Activated naive CD8-positive, alpha-beta T cell (primary cell): ENCODE data around the gene CTXND1.

Experiments
- H3K27ac Mint-ChIP-seq: one replicate; pipeline ENCODE4 v1.8.0; 2021; ENCODE audit warnings: mixed read lengths
- H3K27me3 Mint-ChIP-seq: one replicate; pipeline ENCODE4 v1.8.0; 2021; ENCODE audit warnings: mixed read lengths
- H3K36me3 Mint-ChIP-seq: one replicate; pipeline ENCODE4 v1.8.0; 2021; ENCODE audit warnings: mixed read lengths
- H3K4me1 Mint-ChIP-seq: one replicate; pipeline ENCODE4 v1.8.0; 2021; ENCODE audit warnings: low read depth, mixed read lengths
- H3K4me3 Mint-ChIP-seq: one replicate; pipeline ENCODE4 v1.8.0; 2021; ENCODE audit warnings: mild to moderate bottlenecking, mixed read lengths
- H3K9me3 Mint-ChIP-seq: one replicate; pipeline ENCODE4 v1.8.0; 2021; ENCODE audit warnings: low read depth, mixed read lengths

Gene CTXND1

DNA sequence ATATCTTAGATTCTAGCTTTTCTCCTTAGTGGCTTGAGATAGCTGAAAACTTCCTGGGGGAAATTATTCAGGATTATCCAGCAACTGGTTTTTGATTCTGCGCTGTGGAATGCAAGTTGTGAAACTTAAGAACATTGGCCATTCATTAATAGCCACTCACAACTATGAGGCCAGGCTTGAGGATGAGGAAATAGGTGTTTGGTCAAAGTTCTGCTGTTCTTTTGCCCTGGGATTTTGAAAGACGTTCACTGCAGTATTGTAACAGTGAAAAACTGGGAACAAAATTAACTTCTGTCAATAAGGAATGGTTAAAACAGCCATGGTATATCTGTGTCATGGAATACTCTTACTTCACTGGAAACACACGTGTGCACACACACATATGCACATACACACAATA is 44.1 kb downstream of the CTXND1 start:
- no peak overlapping the region for H3K27ac Mint-ChIP-seq
- H3K4me1 Mint-ChIP-seq: no peaks in the 10 kb centered on the region
- no peaks in the 10 kb centered on the region for H3K9me3 Mint-ChIP-seq
- no peak overlapping the region for H3K4me3 Mint-ChIP-seq
- peaks cover 15% of the 10 kb centered on the region for H3K27me3 Mint-ChIP-seq
- H3K36me3 Mint-ChIP-seq: no peaks in the 10 kb centered on the region

GRCh38 chr15:80204231-80204630 is 47.8 kb downstream of the CTXND1 start:
- H3K9me3 Mint-ChIP-seq: no peaks in the 10 kb centered on the region
- H3K4me3 Mint-ChIP-seq: no peak overlapping the region
- peaks cover 17% of the 10 kb centered on the region for H3K27me3 Mint-ChIP-seq
- H3K4me1 Mint-ChIP-seq: no peaks in the 10 kb centered on the region
- H3K27ac Mint-ChIP-seq: no peak overlapping the region
- H3K36me3 Mint-ChIP-seq: no peaks in the 10 kb centered on the region

DNA sequence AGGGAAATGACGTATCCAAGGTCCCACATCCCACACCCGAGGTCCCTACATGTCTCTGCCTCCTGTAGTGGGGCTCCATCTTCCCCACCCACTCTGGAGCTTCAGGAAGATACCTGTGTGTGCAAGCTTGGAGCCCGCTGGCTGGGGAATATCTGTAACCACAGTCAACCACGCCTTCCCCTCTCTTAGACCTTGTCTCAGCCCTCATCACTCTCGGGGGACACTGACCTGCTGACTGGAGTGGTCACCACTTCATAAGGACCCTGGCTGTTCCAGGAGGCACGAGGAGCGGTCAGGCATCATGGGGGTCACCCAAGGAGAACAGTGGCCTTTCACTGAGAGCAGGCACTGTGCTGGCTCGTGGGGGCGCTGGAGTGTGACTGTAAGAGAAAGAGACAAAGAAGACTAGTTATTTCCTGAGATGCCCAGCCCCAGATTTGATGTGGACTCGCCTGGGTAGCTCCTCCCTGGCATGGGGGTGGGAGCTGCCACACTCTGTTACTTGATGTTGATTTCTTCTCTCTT is 48.6 kb downstream of the CTXND1 start:
- no peak overlapping the region for H3K27ac Mint-ChIP-seq
- no peaks in the 10 kb centered on the region for H3K9me3 Mint-ChIP-seq
- no peaks in the 10 kb centered on the region for H3K36me3 Mint-ChIP-seq
- no peak overlapping the region for H3K4me3 Mint-ChIP-seq
- H3K27me3 Mint-ChIP-seq: peaks cover 17% of the 10 kb centered on the region
- no peaks in the 10 kb centered on the region for H3K4me1 Mint-ChIP-seq

DNA sequence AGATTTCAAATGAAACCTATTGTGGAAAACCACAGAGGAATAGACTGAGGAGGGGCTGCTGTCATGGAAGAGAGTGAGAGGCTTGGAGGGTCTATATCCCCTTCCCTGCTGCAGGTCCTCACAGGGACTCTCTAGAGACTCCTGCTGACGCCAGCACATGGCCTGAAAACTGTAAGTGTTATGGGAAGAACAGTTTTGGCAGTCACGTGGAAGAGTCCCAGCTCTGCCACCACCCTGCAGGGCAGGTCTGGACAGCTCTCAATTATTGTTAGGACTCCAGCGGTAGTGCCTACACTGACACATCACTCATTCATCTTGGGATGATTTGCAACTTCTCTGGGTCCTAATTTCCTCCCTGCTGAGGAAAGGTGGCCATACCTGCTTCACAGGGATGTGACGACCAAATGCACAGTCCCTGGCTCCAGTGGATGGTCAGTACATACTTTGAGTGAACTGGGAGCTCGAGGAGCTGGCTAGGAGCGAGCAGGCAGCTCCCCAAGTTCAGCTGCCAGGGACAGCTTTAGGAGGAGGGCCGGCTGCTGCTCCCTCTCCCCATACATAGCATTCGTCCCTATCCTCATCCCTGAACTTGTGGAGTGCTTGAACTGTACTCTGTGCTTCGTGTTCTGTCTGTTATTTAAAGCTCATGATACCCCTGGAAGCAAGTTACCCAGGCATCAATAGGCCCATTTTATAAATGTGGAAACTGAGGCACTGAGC is 49.2 kb downstream of the CTXND1 start:
- Mint-ChIP-seq H3K4me1 (no peaks in the 10 kb centered on the region), H3K27ac (no peak overlapping the region), H3K9me3 (no peaks in the 10 kb centered on the region)

GRCh38 chr15:80202016-80202315 is 50.0 kb downstream of the CTXND1 start:
- Mint-ChIP-seq H3K9me3 (no peaks in the 10 kb centered on the region), H3K27ac (no peak overlapping the region), H3K36me3 (no peaks in the 10 kb centered on the region), H3K27me3 (peaks cover 10% of the 10 kb centered on the region), H3K4me3 (no peak overlapping the region), H3K4me1 (no peaks in the 10 kb centered on the region)

More for the DNA sequence above, 49.2 kb downstream of the CTXND1 start:
- Mint-ChIP-seq H3K4me3 (no peak overlapping the region), H3K36me3 (no peaks in the 10 kb centered on the region), H3K27me3 (peaks cover 14% of the 10 kb centered on the region)

DNA sequence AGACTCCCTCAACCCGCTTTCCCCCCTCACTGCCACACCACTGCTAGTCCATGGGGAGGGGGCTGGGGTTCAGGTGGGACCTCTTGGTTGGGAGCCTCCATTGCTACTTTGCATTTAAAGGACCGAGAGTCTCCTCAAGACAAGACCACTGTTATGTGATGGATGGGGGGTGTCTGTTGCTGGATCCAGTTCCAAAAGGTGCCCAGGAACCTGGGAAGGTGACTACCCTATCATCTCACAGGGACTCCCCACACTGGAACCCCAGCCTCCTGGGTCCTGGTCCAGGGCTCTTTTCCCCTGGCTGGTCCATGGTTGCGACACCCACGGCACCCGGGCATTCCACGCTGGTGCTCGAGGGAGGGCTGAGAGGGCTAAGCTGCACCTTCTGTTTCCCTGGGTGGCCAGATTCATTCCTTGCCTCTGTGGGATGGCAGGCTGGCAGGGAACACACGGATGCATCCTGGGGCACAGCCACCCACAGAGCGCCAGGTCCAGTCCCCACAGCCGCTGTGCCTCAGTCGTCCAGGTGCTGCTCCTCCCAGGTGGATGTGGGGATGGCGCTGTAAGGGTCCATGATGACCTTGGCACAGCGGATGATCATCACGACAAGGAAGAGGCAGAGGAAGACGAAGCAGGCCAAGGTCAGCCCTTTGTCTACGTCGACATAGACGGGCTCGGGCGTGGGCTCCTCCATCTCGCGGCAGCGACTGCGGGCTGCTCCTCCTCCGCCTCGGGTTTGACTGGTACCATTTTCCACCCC is 50.6 kb downstream of the CTXND1 start:
- H3K4me3 Mint-ChIP-seq: no peak overlapping the region
- no peaks in the 10 kb centered on the region for H3K9me3 Mint-ChIP-seq
- H3K27me3 Mint-ChIP-seq: peaks cover 10% of the 10 kb centered on the region
- no peaks in the 10 kb centered on the region for H3K36me3 Mint-ChIP-seq
- H3K27ac Mint-ChIP-seq: no peak overlapping the region
- H3K4me1 Mint-ChIP-seq: no peaks in the 10 kb centered on the region

- Mint-ChIP-seq H3K27ac (no peak overlapping the region), H3K4me1 (no peaks in the 10 kb centered on the region), H3K9me3 (no peaks in the 10 kb centered on the region), H3K4me3 (no peak overlapping the region), H3K27me3 (peaks cover 9% of the 10 kb centered on the region), H3K36me3 (no peaks in the 10 kb centered on the region)
These were observed 52.1 kb downstream of the CTXND1 start for GRCh38 chr15:80199869-80200268.

DNA sequence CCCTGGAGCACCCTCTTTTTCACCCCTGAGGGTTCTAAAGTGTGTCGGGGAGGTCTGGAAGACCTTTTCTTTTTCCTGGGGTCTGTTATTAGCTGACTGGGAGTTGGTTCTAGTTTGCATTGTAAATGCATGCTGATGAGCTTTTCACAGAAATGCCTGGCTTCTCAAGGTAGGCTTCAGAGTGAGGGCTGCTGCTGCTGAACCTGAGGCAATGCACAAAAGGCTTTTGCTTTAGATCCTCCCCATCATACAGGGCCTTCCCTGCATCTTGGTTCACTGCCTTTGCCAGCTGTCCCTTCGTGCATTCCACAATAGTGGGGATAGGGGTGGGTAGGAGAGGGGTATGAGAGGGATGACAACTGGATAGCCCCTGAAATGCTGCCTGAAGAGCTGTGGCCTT is 52.6 kb downstream of the CTXND1 start:
- peaks cover 9% of the 10 kb centered on the region for H3K27me3 Mint-ChIP-seq
- H3K4me3 Mint-ChIP-seq: no peak overlapping the region
- H3K36me3 Mint-ChIP-seq: no peaks in the 10 kb centered on the region
- H3K9me3 Mint-ChIP-seq: no peaks in the 10 kb centered on the region
- H3K4me1 Mint-ChIP-seq: no peaks in the 10 kb centered on the region
- H3K27ac Mint-ChIP-seq: no peak overlapping the region

DNA sequence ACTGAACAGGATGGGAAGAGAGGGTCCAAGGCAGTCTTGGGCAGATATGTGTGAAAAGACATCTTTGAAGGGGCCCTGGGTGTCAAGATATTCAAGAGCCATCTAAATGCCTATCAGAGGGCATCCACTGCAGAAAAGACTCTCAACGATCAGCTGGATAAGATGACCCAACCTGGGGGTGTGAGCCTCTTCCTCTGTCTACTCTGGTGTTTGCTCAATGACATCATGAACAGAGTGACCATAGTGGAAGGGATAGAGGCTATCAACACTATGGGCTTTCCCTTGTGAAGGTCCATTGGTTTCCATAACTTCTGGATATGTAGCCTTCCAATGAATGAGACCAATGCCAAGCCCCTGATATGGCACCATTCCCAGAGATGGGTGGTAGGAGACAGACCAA is 57.1 kb downstream of the CTXND1 start:
- H3K36me3 Mint-ChIP-seq: no peaks in the 10 kb centered on the region
- no peak overlapping the region for H3K4me3 Mint-ChIP-seq
- H3K27ac Mint-ChIP-seq: no peak overlapping the region
- no peaks in the 10 kb centered on the region for H3K4me1 Mint-ChIP-seq
- no peaks in the 10 kb centered on the region for H3K9me3 Mint-ChIP-seq
- H3K27me3 Mint-ChIP-seq: peaks cover 2% of the 10 kb centered on the region

DNA sequence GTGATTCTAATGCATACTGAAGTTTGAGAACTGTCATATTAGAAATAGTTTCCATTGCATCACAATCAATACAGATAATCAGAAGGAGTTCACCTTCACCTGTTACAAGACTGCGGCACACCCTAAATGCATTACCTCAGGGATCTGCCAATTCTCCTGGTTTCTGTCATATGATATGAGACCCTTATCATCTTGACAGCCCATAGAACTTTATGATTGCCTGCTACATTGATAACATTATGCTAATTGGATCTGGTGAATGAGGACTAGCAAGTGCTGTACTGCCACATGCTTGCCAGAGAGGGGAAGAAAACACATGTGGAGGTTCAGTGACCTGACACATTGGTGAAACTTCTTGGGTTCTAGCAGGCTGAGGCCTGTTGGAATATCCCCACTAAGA is 57.8 kb downstream of the CTXND1 start:
- peaks cover 2% of the 10 kb centered on the region for H3K27me3 Mint-ChIP-seq
- H3K36me3 Mint-ChIP-seq: no peaks in the 10 kb centered on the region
- H3K27ac Mint-ChIP-seq: no peak overlapping the region
- H3K9me3 Mint-ChIP-seq: no peaks in the 10 kb centered on the region
- no peak overlapping the region for H3K4me3 Mint-ChIP-seq
- no peaks in the 10 kb centered on the region for H3K4me1 Mint-ChIP-seq

DNA sequence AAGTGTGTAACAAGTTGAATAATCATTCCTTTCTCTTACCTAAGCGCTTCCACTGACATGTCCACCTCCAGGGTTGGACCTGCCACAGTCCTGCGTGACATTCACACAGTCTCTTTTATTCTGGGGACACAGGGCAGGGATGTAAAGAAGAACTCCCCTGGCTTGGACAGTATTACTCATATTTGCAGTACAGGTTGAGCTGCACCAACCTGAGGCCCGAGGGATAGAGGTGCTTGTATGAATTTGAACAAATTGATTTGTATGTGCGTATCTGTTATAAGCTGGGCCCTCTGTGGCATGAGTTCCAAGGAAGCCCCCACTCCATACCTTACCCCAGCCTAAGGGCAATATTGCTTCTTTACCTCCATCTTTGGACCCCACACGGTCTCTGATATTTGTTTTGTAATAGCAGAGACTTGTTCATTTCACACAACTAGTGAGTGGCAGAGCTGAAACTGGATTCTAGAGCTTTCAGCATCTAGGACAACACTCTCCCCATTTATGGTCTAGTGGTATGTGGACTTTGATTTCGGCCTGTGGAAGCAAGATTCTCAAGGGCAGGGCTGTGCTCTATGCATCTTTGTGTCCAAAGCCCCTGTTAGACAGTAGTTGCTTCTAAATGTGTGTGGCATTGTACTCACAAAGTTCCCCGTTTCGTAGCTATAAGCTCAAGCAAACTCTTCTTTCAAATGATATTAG is 60.0 kb downstream of the CTXND1 start:
- Mint-ChIP-seq H3K4me1 (no peaks in the 10 kb centered on the region), H3K9me3 (no peaks in the 10 kb centered on the region)

DNA sequence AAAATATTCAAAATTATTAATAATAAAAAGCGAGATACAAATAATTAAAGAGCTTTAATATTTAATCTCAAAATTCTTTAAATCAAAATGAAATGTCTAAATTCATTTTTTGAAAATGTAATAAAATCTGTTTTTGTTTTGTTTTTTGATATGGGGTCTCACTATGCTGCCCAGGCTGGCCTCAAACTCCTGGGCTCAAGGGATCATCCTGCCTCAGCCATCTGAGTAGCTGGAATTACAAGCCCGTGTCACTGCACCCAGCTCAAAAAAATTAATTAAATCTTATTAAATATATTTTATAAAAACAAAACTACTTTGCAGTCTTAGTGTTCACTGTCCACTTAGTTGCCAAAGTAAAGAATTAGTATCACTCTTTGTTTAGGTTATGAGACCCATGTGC is 60.8 kb downstream of the CTXND1 start:
- Mint-ChIP-seq H3K9me3 (no peaks in the 10 kb centered on the region), H3K4me3 (no peak overlapping the region), H3K36me3 (peaks cover 9% of the 10 kb centered on the region), H3K27me3 (no peaks in the 10 kb centered on the region), H3K27ac (no peak overlapping the region), H3K4me1 (no peaks in the 10 kb centered on the region)

More for the DNA sequence above, 60.0 kb downstream of the CTXND1 start:
- H3K4me3 Mint-ChIP-seq: no peak overlapping the region
- no peaks in the 10 kb centered on the region for H3K27me3 Mint-ChIP-seq
- peaks cover 5% of the 10 kb centered on the region for H3K36me3 Mint-ChIP-seq
- no peak overlapping the region for H3K27ac Mint-ChIP-seq

DNA sequence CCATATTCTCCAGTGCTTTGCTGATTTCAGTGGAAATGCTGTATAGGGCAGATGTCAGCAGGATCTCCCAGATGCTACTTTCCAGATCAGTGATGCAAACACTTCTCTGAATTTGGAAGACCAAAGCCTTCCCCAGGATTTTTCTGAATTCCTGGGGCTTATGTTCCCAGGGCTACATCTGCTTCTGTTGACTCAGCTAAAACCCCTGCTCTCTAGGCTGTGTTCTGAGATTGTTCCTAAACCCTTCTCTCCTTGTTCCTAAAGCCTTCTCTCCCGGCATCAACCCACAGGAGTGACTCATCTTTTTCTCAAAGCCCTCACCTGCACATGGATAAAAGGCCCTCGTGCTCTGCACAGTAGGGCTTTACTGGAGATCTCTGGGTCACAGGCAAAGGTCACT is 63.8 kb downstream of the CTXND1 start:
- Mint-ChIP-seq H3K4me3 (no peak overlapping the region), H3K36me3 (peaks cover 16% of the 10 kb centered on the region), H3K27me3 (no peaks in the 10 kb centered on the region), H3K4me1 (no peaks in the 10 kb centered on the region), H3K27ac (no peak overlapping the region), H3K9me3 (no peaks in the 10 kb centered on the region)

GRCh38 chr15:80186597-80186996 is 65.4 kb downstream of the CTXND1 start:
- Mint-ChIP-seq H3K27ac (no peak overlapping the region), H3K4me1 (no peaks in the 10 kb centered on the region), H3K27me3 (no peaks in the 10 kb centered on the region), H3K36me3 (peaks cover 19% of the 10 kb centered on the region), H3K4me3 (no peak overlapping the region), H3K9me3 (no peaks in the 10 kb centered on the region)

- Mint-ChIP-seq H3K9me3 (no peaks in the 10 kb centered on the region), H3K27ac (no peak overlapping the region), H3K4me3 (no peak overlapping the region), H3K36me3 (peaks cover 19% of the 10 kb centered on the region), H3K27me3 (no peaks in the 10 kb centered on the region), H3K4me1 (no peaks in the 10 kb centered on the region)
These were observed 65.9 kb downstream of the CTXND1 start for GRCh38 chr15:80186066-80186465.
